Measurements from ENCODE around the gene CDK2.
"Not testable (repeated sequence)": the region's sequence is repeated elsewhere in the genome, so short reads cannot be mapped to it uniquely, and the experiment has no call there.

The CDK2 gene

GRCh38 chr12:55979069-55979468 lies 12.4 kb downstream of the CDK2 start:
- DNase-seq (ENCODE audit: low read depth) = no peak
- no peak overlapping the region for H3K4me3 ChIP-seq (ENCODE audit: low read depth, low read length)
- TF ChIP-seq, protein P1, sequence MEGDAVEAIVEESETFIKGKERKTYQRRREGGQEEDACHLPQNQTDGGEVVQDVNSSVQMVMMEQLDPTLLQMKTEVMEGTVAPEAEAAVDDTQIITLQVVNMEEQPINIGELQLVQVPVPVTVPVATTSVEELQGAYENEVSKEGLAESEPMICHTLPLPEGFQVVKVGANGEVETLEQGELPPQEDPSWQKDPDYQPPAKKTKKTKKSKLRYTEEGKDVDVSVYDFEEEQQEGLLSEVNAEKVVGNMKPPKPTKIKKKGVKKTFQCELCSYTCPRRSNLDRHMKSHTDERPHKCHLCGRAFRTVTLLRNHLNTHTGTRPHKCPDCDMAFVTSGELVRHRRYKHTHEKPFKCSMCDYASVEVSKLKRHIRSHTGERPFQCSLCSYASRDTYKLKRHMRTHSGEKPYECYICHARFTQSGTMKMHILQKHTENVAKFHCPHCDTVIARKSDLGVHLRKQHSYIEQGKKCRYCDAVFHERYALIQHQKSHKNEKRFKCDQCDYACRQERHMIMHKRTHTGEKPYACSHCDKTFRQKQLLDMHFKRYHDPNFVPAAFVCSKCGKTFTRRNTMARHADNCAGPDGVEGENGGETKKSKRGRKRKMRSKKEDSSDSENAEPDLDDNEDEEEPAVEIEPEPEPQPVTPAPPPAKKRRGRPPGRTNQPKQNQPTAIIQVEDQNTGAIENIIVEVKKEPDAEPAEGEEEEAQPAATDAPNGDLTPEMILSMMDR (IDR thresholded peaks at IDR 0.05; ENCODE audit: control insufficient read depth, extremely low read depth, insufficient read depth) = no peak

DNA sequence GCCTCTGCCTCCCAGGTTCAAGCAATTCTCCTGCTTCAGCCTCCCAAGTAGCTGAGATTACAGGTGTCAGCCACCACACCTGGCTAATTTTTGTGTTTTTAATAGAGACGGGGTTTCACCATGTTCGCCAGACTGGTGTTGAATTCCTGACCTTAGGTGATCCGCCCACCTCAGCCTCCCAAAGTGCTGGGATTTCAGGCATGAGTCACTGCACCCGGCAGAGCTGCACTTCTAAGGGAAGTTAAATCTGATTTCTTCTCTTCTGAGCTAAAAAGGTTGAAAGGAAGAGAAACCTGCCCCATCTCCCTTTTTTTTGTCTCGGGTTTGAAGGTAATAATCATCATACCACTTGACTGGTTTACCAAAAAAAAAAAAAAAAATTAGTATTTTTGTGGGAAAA lies 15.3 kb downstream of the CDK2 start:
- not testable (repeated sequence) for H3K4me3 ChIP-seq (ENCODE audit: low read depth, low read length); DNase-seq (ENCODE audit: low read depth)

DNA sequence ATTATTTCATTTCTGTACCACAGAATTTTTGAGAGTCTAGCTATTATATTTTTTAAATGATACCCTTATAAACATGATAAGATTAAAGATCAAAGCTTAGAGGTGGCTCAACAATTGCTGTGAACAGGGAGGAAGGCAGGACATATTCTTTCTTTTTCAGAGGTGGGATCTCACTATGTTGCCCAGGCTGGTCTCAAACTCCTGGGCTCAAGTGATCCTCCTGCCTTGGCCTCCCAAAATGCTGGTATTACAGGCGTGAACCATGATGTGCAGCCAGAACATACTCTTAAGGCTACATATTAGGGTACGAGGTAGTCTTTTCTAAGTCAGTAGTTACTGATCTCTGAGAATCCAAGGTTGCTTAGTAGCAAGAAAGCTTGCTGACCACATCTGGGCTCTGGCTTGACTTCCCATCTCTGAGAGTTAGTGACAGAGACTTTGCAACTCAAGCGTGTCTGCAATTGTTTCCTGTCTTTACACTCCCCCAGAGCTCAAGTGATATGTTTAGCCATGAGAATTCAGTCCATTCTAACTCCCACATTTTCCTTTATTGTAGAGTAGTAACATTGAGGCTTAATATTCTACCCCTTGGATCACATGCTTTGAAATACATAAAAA lies 15.8 kb downstream of the CDK2 start:
- no peak for DNase-seq (ENCODE audit: low read depth)
- TF ChIP-seq, protein P1 (IDR thresholded peaks at IDR 0.05; ENCODE audit: control insufficient read depth, extremely low read depth, insufficient read depth) = no peak
- no peak overlapping the region for H3K4me3 ChIP-seq (ENCODE audit: low read depth, low read length)

DNA sequence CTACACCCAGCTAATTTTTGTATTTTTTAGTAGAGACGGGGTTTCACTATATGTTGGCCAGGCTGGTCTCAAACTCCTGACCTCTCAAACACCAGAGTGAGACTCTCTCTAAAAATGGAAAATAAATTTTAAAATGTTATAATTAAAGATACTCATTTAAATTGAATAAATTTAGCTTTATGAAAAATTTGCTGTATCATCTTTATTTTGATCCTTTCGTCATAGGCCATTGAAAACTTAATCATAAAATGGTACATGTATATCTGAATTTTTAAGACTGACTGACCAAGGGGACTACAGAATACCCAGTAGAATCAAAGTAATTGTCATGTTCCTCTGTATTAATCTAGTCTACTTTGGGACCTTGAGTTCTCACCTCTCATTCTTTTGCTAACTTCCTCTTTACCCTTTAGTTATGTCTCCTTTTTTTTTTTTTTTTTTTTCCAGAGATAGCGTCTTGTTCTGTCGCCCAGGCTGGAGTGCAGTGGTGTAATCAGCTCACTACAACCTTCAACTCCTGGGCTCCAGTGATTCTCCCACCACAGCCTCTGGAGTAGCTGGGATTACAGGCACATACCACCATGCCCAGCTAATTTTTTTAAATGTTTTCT lies 16.7 kb downstream of the CDK2 start:
- TF ChIP-seq, protein P1 (IDR thresholded peaks at IDR 0.05; ENCODE audit: control insufficient read depth, extremely low read depth, insufficient read depth) = no peak
- DNase-seq (ENCODE audit: low read depth) = no peak
- no peak overlapping the region for H3K4me3 ChIP-seq (ENCODE audit: low read depth, low read length)

DNA sequence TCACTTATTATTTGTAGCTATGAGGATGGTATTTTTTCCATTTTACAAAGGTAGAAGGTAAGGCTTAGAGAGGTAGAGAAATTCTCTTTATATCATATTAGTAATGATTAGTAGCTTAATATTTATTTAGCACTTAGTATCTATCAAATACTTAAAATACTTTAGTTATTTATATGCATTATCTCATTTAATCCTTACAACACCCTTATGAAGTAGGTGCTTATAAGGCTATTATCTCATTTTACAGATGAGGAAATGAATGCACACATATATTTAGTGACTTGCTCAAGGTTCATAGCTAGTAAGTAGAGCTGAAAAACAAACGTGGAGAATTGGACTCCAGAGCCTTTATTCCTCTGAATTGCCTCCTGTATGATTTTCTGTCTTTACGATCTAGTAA lies 18.2 kb downstream of the CDK2 start:
- no peak overlapping the region for H3K4me3 ChIP-seq (ENCODE audit: low read depth, low read length)
- TF ChIP-seq, protein P1 (IDR thresholded peaks at IDR 0.05; ENCODE audit: control insufficient read depth, extremely low read depth, insufficient read depth) = no peak
- DNase-seq (ENCODE audit: low read depth) = no peak

DNA sequence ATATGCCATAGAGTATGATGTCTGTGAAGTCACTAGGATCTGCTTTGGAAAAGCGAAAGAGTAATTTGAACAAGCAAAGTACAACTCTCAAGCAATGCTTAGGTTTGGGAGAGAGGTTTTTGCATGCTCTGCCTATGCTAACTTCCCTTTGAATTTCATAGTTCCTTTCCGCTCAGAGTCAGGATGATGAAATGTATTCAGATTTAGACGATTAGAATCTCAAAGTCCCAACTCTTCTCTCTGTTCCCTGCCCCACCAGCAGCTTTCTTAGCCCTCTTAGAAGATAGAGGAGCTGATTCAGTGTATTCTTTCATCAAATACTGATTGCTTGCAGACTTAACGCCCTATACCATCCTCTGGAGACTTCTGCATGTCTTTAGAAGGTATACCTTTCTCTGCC lies 18.7 kb downstream of the CDK2 start:
- TF ChIP-seq, protein P1 (IDR thresholded peaks at IDR 0.05; ENCODE audit: control insufficient read depth, extremely low read depth, insufficient read depth) = no peak
- no peak for DNase-seq (ENCODE audit: low read depth)
- no peak overlapping the region for H3K4me3 ChIP-seq (ENCODE audit: low read depth, low read length)

DNA sequence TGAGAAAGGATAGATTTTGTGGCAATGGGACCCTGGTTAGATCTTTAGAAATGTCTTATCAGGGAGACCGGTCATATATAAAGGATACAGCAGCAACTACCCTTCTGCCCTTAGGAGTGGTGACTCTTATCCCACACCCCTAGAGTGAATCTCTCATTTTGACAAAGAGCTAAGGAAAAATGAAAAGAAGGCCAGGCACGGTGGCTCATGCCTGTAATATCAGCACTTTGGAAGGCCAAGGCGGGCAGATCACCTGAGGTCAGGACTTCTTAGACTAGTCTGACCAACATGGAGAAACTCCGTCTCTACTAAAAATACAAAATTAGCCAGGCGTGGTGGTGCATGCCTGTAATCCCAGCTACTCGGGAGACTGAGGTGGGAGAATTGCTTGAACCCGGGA lies 19.3 kb downstream of the CDK2 start:
- not testable (repeated sequence) for H3K4me3 ChIP-seq (ENCODE audit: low read depth, low read length); DNase-seq (ENCODE audit: low read depth)

DNA sequence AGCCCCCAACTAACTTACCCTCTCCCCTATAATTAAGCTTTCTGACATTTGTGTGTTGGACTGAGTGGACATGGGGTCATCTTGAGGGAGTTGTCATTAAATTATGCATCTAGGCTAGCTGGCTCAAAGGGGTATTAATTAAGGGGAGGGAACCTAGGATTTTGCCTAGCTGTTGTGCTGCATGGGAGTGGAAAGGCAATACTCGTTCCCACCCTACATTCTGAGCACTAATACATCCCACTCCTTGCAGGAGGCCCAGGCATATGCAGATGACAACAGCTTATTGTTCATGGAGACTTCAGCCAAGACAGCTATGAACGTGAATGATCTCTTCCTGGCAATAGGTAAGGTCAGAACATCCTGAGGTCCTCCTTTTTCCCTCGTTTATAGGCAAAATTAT lies 24.5 kb downstream of the CDK2 start:
- no peak for DNase-seq (ENCODE audit: low read depth)
- no peak overlapping the region for H3K4me3 ChIP-seq (ENCODE audit: low read depth, low read length)
- TF ChIP-seq, protein P1 (IDR thresholded peaks at IDR 0.05; ENCODE audit: control insufficient read depth, extremely low read depth, insufficient read depth) = no peak
